SK-N-SH (cell line): ENCODE results near the gene AMHR2.

Experiments
- FOXJ3 ChIP-seq: sonication (generic); formaldehyde crosslinking; IDR thresholded peaks from 2 replicates; pipeline ENCODE4 v1.5.1; 2020; ENCODE audit warnings: mild to moderate bottlenecking, missing genetic modification reagents
- NRF1 ChIP-seq: IDR thresholded peaks from 2 replicates; pipeline ENCODE4 v1.6.1; 2012; ENCODE audit warnings: low read depth, mild to moderate bottlenecking, low read length
- SMC3 ChIP-seq: IDR thresholded peaks from 2 replicates; pipeline ENCODE4 v1.6.1; 2012; ENCODE audit warnings: low read depth, low read length, improper control_type of control experiment
- TEAD4 ChIP-seq: IDR thresholded peaks from 2 replicates; pipeline ENCODE4 v1.4.0; 2012; ENCODE audit warnings: mild to moderate bottlenecking, borderline replicate concordance; ENCODE audit not compliant: insufficient read depth
- TF ChIP-seq, protein P1 (sequence below): IDR thresholded peaks from 2 replicates; pipeline ENCODE4 v1.4.0; 2012; ENCODE audit warnings: low read depth
- TF ChIP-seq, protein P2 (sequence below): fragments of 200-600 bp; sonication (generic); IDR thresholded peaks from 2 replicates; pipeline ENCODE4 v1.6.1; 2017; ENCODE audit warnings: antibody characterized with exemption, mild to moderate bottlenecking, moderate library complexity

DNA sequence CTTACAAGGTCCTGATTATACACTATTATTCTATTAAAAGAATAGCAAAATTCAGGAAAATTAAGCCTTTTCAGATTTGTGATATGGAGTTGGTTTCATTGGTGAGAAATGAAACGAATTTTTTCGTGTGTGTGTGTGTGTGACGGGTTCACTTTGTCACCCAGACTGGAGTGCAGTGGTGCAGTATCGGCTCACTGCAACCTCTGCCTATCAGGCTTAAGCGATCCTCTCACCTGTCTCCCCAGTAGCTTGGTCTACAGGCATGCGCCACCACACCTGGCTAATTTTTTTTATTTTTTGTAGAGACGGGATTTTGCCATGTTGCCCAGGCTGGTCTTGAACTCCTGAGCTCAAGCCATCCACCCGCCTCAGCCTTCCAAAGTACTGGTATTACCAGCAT lies 37.9 kb downstream of the AMHR2 start:
- TF ChIP-seq, protein P1, sequence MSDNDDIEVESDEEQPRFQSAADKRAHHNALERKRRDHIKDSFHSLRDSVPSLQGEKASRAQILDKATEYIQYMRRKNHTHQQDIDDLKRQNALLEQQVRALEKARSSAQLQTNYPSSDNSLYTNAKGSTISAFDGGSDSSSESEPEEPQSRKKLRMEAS = no peak
- no peak for TF ChIP-seq FOXJ3 (CRISPR knock-in tag)
- no peak for TF ChIP-seq NRF1
- TF ChIP-seq TEAD4 = no peak
- TF ChIP-seq, protein P2, sequence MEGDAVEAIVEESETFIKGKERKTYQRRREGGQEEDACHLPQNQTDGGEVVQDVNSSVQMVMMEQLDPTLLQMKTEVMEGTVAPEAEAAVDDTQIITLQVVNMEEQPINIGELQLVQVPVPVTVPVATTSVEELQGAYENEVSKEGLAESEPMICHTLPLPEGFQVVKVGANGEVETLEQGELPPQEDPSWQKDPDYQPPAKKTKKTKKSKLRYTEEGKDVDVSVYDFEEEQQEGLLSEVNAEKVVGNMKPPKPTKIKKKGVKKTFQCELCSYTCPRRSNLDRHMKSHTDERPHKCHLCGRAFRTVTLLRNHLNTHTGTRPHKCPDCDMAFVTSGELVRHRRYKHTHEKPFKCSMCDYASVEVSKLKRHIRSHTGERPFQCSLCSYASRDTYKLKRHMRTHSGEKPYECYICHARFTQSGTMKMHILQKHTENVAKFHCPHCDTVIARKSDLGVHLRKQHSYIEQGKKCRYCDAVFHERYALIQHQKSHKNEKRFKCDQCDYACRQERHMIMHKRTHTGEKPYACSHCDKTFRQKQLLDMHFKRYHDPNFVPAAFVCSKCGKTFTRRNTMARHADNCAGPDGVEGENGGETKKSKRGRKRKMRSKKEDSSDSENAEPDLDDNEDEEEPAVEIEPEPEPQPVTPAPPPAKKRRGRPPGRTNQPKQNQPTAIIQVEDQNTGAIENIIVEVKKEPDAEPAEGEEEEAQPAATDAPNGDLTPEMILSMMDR = no peak
- no peak for TF ChIP-seq SMC3
